GM19328 (cell line): ENCODE measurements around the gene C19orf47.
"Not testable (repeated sequence)": the region's sequence is repeated elsewhere in the genome, so short reads cannot be mapped to it uniquely, and the experiment has no call there.

ENCODE experiments used
- ATAC-seq: cut with Tn5 transposase; IDR thresholded peaks from one replicate; pipeline ENCODE4 v1.9.1; 2021; ENCODE audit warnings: mild to moderate bottlenecking, moderate library complexity; ENCODE audit not compliant: unreplicated experiment

Gene C19orf47

GRCh38 chr19:40355975-40356680 is 7.9 kb upstream of the C19orf47 start:
- ATAC-seq = no peak

- ATAC-seq = no peak
Observed at GRCh38 chr19:40348961-40349507, 837 bp upstream of the C19orf47 start.

- no peak for ATAC-seq
Observed at GRCh38 chr19:40344422-40344821, 3.8 kb downstream of the C19orf47 start.

- ATAC-seq = no peak
Observed at GRCh38 chr19:40342644-40343311, 5.4 kb downstream of the C19orf47 start.

DNA sequence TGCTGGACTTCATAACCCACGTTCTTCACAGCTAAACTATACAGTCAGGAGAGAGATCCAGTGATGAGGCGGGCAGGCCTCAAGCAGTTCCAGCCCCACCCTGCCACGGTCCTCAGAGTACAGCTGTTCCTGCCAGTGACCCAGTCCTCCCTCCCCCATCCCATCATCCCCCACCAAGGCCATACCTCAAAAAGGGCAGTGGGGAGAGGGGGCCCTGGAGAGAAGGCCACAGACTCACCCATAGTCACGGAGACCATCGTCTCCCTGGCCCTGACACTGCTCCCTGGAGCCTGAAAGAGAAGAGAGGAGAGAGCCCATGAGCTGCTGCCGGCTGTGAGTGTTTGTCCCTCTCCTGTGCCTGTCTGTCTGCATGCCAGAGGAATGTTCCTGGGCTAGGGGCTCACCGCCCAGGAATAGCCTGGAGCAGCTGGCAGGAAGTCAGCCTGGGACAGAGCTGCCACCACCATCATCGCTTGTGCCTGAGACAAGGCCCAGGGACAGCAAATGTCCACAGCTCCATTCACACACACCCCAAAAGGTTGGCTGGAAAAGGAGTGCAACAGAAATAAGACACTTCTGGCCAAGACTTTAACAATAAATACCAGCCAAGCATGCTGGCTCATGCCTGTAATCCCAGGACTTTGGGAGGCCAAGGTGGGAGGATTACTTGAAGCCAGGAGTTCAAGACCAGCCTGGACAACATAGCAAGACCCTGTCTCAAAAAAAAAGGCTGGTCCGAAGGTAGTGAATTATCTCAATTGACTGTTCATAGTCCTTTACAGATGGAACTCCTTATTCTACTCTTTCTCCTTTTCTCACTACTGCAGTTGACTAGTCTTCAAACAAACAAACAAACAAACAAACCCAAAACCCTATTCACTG is 6.4 kb downstream of the C19orf47 start:
- ATAC-seq = no peak

DNA sequence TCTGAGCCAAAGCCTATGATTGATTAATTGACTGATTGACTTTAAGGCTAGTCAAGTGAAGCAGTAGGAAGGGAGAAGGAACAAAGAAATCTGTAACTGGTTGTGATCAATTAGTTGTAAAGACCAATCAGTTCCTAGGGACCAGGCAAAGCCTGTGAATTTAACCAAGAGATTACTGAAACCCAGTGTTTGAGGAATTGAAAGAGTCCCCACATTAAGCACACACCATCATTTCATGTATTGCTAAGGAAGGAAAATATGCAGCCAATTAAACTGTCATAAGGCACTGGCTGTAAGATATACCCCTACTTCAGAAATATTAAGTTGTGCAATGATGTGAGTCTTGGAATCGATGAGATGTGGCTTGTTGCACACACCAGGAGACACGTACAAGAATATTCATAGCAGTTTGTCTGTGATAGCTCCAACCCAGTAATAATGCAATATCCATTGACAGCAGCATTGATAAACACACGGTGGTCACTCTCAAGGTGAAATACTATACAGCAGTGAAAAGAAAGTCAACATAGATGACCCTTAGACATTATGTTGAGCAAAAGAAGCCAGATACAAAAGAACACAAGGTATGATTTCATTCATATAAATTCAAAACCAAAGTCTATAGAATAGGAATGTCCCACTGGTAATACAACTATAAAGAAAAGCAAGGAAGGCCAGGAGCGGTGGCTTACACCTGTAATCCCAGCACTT is 9.0 kb downstream of the C19orf47 start:
- no peak for ATAC-seq

- ATAC-seq = no peak
Observed at GRCh38 chr19:40337594-40337993, 10.6 kb downstream of the C19orf47 start.

GRCh38 chr19:40337107-40337506 is 11.1 kb downstream of the C19orf47 start:
- ATAC-seq = no peak

DNA sequence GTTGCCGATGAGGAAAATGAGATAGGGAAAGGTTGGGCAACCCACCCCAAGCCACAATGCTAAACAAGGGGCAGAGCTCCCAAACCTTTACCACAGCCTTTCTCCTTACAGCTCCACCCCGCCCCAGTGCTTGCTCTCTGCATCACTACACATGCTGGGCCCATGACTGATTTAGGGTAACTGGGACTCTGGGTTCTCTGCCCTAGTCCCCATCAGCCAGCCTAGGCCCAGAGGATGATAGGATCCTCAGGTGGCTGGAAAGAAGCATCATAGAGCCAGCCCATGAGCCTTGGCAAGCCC is 11.6 kb downstream of the C19orf47 start:
- no peak for ATAC-seq

DNA sequence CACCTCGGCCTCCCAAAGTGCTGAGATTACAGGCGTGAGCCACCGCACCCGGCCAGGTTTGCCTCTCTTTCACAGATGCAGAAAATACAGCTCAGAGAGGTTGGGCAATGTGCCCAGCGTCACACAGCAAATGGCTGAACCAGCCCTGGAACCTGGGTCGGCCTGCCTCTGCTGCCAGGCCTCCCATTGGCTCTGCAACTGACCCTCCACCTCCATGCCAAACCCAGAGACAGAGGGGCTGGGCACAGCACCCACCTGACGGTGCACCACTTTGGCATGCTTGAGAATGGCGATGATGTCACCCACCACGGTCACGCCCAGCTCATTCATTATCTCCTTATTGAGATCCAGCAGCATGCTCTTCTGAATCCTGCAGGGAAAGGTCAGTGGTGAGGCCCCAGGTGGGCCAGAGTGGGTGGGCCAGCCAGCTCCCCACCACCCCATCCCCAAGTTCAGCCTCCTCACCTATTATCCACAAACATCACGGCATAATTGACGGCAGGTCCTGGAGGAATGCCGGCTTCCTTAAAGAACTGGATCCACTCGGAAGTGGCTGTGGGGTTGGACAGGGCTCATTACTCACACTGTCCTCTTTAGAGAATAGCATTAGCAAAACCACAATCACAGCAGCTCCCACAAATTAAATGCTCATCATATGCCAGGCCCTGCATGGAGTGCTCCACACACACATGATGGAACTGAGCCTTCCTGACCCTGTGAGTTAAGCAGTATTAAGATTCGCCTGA is 12.2 kb downstream of the C19orf47 start:
- ATAC-seq = no peak

GRCh38 chr19:40335101-40335500 is 13.1 kb downstream of the C19orf47 start:
- ATAC-seq = no peak

GRCh38 chr19:40333083-40333482 is 15.1 kb downstream of the C19orf47 start:
- not testable (repeated sequence) for ATAC-seq

DNA sequence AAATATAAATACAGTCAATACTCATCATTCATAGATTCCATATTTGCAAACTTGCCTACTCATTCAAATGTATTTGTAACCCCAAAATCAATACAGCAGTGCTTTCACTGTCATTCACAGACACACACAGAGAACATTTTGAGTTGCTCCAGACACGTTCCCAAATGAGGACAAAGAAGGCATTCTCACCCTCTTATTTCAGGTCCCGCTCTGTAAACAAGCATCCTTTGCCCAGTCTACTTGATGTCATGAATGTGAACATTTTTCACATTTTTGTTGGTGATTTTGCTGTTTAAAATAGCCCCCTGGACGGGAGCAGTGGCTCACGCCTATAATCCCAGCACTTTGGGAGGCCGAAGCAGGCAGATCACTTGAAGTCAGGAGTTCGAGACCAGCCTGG is 15.5 kb downstream of the C19orf47 start:
- ATAC-seq = no peak

GRCh38 chr19:40331052-40331451 is 17.1 kb downstream of the C19orf47 start:
- ATAC-seq = no peak

DNA sequence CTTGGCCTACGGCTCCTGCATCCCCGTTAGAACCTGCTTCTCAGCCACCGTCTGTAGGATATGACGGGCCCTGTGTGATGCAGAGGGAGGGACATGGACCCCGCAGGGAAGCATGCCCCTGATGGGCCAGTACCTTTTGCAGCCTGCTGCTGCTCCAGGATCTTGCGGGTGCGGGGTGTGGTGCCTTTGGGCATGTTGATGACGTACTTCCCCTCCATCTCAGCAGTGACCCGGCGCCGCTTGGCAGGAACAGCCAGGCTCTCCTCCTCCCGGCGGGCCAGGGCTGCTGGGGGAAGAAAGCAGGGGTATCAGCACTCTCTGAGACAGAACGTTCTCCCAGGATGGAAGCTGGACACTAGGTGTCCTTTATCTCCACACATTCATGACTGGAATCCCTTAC is 22.0 kb downstream of the C19orf47 start:
- ATAC-seq = no peak

DNA sequence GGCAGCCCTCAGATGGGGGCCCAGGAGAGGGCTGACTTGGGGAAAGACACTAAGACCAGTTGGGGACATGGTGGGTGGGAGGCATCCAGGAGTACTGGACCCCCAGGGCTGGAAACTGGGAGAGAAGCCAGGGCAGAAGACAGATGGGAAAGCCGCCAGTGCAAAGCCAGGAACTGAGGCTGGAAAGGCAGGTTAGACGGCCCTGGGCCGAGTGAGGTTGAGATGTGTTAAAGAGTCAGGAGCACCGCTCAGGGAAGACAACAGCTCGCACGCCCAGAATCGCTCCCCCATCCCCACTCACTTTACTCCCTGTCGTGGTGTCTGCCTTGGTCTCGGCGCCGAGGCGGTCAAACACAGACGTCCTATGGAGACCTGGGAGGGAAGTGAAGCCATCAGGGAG is 24.5 kb downstream of the C19orf47 start:
- ATAC-seq = no peak

DNA sequence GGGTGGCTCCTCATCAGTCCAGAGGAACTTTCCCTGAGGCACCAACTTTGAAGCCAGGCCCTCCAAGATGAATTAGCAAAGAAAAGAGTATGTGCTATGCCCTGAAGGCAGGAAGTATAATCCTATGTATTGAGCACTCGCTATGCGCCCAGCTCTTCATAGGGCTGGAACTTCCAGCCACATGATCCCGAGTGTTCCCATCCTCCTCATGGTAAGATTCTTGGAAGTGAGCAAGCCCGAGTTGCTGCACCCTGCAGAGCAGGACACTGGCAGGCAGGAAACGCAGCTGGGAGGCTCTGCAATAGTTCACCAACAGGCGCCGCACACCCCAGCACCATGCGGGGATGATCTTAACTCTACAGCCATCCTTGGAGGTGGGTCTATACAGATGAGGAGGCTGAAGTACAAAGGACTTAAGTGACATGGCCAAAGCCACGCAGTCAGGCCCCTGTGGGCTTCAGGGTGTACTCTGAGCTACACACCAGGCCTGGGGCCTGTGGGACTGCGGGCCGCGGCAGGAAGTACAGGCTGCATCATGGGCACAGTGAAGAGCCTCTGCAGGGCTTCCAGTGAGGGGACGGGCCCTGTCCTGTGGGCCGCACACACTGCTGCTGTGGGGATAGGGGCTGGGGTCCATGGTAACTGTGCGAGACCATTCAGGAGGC is 25.1 kb downstream of the C19orf47 start:
- no peak for ATAC-seq

DNA sequence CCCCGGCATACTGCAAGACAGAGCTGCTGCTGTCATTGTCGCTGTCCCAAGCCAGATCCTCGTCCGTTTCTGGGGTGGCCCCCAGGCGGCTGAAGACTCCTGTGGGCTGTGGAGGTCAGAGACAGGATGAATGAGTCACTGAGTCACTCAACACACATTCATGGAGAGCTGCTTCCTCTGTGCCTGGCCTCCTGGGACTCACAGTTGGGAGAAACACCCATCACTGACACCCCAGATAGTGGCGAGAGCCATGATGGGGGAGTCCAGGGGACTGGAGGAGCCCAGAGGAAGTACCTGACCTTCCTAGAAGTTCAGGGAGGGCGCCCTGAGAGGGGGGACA is 26.0 kb downstream of the C19orf47 start:
- ATAC-seq = no peak

- ATAC-seq = no peak
Observed at GRCh38 chr19:40321566-40322270, 26.5 kb downstream of the C19orf47 start.
